Panc1 (cell line): ENCODE measurements around the gene RGCC. TPM values are rescaled to one million over a fixed set of nuclear protein-coding genes. Genes with fewer than 3 reads are reported as not detected.

Experiments
- ATAC-seq: fragments of 200-7000 bp; cut with Tn5 transposase; 2 replicates; pipeline ENCODE4 v1.9.1; 2020; ENCODE audit warnings: mild to moderate bottlenecking, moderate library complexity
- BruUV-seq: library from RNA; stranded (reverse); fragments of 400-500 nt; replicated peaks from 2 replicates; lab custom pipeline; 2021; lab: Mats Ljungman, UMichigan
- CTCF ChIA-PET: fragments of 300-600 bp; sonication (Branson Sonifier 250); formaldehyde crosslinking; loops from one replicate; lab custom pipeline; 2022; ENCODE audit warnings: antibody characterized with exemption; lab: Charles Lee
- POLR2A ChIA-PET: fragments of 300-600 bp; sonication (Branson Sonifier 250); formaldehyde crosslinking; loops from one replicate; lab custom pipeline; 2022; ENCODE audit warnings: antibody characterized with exemption; lab: Charles Lee
- DNase-seq: peaks from one replicate; pipeline ENCODE4 v3.0.0-alpha.2; 2010; ENCODE audit warnings: low read depth, low spot score
- H3K27ac ChIP-seq: 2 replicates; pipeline ENCODE4 v1.5.1; 2011; ENCODE audit warnings: mild to moderate bottlenecking, low read length, inconsistent platforms
- H3K27me3 ChIP-seq: fragments of 200-500 bp; sonication (Bioruptor generic); 2 replicates; pipeline ENCODE4 v1.6.0; 2014; ENCODE audit warnings: low read length, inconsistent platforms; ENCODE audit not compliant: control insufficient read depth, insufficient read depth
- H3K36me3 ChIP-seq: fragments of 200-500 bp; sonication (Bioruptor generic); 2 replicates; pipeline ENCODE4 v1.5.1; 2014; ENCODE audit warnings: inconsistent platforms, mild to moderate bottlenecking, low read length, moderate library complexity; ENCODE audit not compliant: control insufficient read depth, insufficient read depth
- H3K4me1 ChIP-seq: 2 replicates; pipeline ENCODE4 v1.5.1; 2011; ENCODE audit warnings: inconsistent platforms, mild to moderate bottlenecking, low read length, moderate library complexity; ENCODE audit not compliant: control insufficient read depth, insufficient read depth
- H3K4me3 ChIP-seq, 2 experiments: 2 replicates each; pipeline ENCODE4 v1.5.1; 2011 to 2012; ENCODE audit warnings: low read depth in 2 of 2, low read length in 2 of 2, mild to moderate bottlenecking in 2 of 2, inconsistent platforms in 1 of 2, moderate library complexity in 1 of 2
- H3K9me3 ChIP-seq: fragments of 200-500 bp; sonication (Bioruptor generic); 2 replicates; pipeline ENCODE4 v1.5.1; 2014; ENCODE audit warnings: low read depth, mild to moderate bottlenecking, inconsistent platforms, low read length, moderate library complexity; ENCODE audit not compliant: control insufficient read depth, insufficient read depth
- POLR2AphosphoS5 ChIP-seq: IDR thresholded peaks from 2 replicates; pipeline ENCODE4 v1.6.1; 2012; ENCODE audit warnings: mild to moderate bottlenecking, low read depth, low read length, moderate library complexity
- SIN3A ChIP-seq: IDR thresholded peaks from 2 replicates; pipeline ENCODE4 v1.6.1; 2012; ENCODE audit warnings: low read depth, mild to moderate bottlenecking, low read length, moderate library complexity, borderline replicate concordance; ENCODE audit not compliant: insufficient read depth
- TCF7L2 ChIP-seq: IDR thresholded peaks from 2 replicates; pipeline ENCODE4 v1.6.1; 2011; ENCODE audit warnings: mild to moderate bottlenecking, low read depth, low read length, inconsistent platforms
- in situ Hi-C: cut with HindIII; loops from 2 replicates; pipeline ENCODE4 v1.10.0; 2016; ENCODE audit warnings: low sequenced_read_pairs, low pct_unique_long_range_greater_than_20kb
- intact Hi-C: fragments of 100-400 bp; cut with micrococcal nuclease; formaldehyde crosslinking; loops from one replicate; pipeline ENCODE4 v1.10.0; 2022; ENCODE audit not compliant: unreplicated experiment
- total RNA-seq: library from RNA; stranded (reverse); gene quantifications from one replicate; pipeline ENCODE4 v1.2.1, GENCODE V29; 2021; ENCODE audit not compliant: unreplicated experiment
- TF ChIP-seq, protein P1 (sequence below), 2 experiments: IDR thresholded peaks; 2 replicates each; pipeline ENCODE4 v1.6.1; 2011 to 2012; ENCODE audit warnings: low read depth in 2 of 2, control low read depth in 1 of 2, low read length in 1 of 2, mild to moderate bottlenecking in 1 of 2, moderate library complexity in 1 of 2; ENCODE audit not compliant: insufficient read depth in 1 of 2
- TF ChIP-seq, protein P2 (sequence below): fragments of 450-650 bp; IDR thresholded peaks from 2 replicates; pipeline ENCODE4 v1.5.1; 2017; ENCODE audit warnings: mild to moderate bottlenecking

Gene RGCC
- total RNA-seq, 1 experiment from 2014 or later: 6.7 TPM

DNA sequence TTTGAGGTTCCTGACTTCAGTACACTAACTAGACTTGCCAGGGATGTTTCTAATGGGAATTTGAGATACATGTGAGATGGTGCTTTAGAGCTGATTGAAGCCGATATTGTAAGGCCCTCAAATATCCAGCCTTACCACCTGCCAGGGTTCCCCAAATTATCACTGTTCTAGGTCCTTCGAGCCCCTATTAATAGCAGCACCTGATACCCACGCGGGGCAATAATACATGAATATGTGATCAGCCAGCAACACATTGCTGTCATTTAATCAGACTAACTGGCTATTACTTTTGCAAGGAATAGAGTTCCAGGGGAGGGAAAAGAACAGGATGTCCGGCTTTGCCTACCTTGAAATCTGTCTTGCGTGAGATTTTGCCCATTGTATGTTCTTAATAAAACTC, 5.1 kb downstream of the RGCC start:
- no TSS peak for BruUV-seq
- no peaks in the 10 kb centered on the region for H3K36me3 ChIP-seq
- H3K4me3 ChIP-seq: no peak overlapping the region
- no peaks in the 10 kb centered on the region for H3K27me3 ChIP-seq
- intact Hi-C loops: no loop called here
- H3K27ac ChIP-seq: no peak overlapping the region
- ChIA-PET CTCF (no interaction called here), POLR2A (no interaction called here)
- no peaks in the 10 kb centered on the region for H3K9me3 ChIP-seq
- DNase-seq: no peak
- TF ChIP-seq, protein P1, sequence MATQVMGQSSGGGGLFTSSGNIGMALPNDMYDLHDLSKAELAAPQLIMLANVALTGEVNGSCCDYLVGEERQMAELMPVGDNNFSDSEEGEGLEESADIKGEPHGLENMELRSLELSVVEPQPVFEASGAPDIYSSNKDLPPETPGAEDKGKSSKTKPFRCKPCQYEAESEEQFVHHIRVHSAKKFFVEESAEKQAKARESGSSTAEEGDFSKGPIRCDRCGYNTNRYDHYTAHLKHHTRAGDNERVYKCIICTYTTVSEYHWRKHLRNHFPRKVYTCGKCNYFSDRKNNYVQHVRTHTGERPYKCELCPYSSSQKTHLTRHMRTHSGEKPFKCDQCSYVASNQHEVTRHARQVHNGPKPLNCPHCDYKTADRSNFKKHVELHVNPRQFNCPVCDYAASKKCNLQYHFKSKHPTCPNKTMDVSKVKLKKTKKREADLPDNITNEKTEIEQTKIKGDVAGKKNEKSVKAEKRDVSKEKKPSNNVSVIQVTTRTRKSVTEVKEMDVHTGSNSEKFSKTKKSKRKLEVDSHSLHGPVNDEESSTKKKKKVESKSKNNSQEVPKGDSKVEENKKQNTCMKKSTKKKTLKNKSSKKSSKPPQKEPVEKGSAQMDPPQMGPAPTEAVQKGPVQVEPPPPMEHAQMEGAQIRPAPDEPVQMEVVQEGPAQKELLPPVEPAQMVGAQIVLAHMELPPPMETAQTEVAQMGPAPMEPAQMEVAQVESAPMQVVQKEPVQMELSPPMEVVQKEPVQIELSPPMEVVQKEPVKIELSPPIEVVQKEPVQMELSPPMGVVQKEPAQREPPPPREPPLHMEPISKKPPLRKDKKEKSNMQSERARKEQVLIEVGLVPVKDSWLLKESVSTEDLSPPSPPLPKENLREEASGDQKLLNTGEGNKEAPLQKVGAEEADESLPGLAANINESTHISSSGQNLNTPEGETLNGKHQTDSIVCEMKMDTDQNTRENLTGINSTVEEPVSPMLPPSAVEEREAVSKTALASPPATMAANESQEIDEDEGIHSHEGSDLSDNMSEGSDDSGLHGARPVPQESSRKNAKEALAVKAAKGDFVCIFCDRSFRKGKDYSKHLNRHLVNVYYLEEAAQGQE (IDR thresholded peaks at IDR 0.05; ENCODE audit: insufficient read depth in 1 of 2, low read depth in 2 of 2, low read length in 1 of 2): no peak
- TF ChIP-seq, protein P2, sequence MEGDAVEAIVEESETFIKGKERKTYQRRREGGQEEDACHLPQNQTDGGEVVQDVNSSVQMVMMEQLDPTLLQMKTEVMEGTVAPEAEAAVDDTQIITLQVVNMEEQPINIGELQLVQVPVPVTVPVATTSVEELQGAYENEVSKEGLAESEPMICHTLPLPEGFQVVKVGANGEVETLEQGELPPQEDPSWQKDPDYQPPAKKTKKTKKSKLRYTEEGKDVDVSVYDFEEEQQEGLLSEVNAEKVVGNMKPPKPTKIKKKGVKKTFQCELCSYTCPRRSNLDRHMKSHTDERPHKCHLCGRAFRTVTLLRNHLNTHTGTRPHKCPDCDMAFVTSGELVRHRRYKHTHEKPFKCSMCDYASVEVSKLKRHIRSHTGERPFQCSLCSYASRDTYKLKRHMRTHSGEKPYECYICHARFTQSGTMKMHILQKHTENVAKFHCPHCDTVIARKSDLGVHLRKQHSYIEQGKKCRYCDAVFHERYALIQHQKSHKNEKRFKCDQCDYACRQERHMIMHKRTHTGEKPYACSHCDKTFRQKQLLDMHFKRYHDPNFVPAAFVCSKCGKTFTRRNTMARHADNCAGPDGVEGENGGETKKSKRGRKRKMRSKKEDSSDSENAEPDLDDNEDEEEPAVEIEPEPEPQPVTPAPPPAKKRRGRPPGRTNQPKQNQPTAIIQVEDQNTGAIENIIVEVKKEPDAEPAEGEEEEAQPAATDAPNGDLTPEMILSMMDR: no peak
- no peak for TF ChIP-seq TCF7L2
- no peak for TF ChIP-seq POLR2AphosphoS5
- no peak for TF ChIP-seq SIN3A
- no peak for ATAC-seq
- in situ Hi-C loops: no loop called here
- no peaks in the 10 kb centered on the region; the same call in 1 of the 2 replicates for H3K4me1 ChIP-seq

DNA sequence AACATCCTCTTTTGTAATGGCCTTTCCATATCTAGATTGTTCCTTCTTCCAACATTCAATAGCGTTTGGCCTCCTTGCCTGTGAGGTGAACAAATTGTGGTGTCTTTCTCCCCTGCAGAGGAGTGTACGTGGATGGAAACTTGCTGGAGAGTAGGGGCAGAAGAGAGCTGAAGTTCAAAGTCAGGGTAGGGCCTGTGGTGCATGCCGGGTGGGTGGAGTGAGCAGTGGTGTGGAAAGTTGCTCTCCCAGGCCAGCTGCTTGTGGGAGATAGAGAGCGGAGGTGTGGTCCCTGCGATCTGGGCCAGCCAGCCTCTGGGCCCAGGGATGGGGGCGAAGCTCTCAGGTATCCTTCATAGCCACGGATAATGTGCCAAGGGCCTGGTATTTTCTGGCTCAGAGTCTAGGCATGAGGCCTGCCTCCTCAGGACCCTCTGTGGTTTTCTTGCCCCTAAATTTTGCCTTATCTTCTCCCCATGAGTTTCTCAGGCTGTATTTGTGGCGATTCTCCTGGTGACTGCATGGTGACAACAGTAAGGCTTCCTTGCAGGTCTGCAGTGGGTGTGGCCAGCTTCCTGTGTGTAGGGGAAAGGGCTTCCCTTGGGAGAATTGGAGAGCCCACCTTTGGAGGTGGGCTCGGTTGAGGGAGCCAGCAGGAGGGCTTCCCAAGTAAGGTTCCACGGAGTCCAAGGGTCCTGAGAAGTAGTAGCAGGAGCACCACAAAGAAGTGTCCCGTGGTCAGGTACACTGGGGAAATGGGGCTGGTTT, 6.7 kb downstream of the RGCC start:
- Histone ChIP-seq H3K27me3 (no peaks in the 10 kb centered on the region), H3K4me1 (no peaks in the 10 kb centered on the region), H3K27ac (no peak overlapping the region), H3K36me3 (no peaks in the 10 kb centered on the region), H3K4me3 (no peak overlapping the region), H3K9me3 (no peaks in the 10 kb centered on the region)
- CTCF ChIA-PET: no interaction called here
- in situ Hi-C loops (no loop called here), intact Hi-C loops (no loop called here)
- POLR2A ChIA-PET: no interaction called here
- ATAC-seq (no peak), DNase-seq (no peak)
- no TSS peak for BruUV-seq
- TF ChIP-seq TCF7L2 (no peak), POLR2AphosphoS5 (no peak), SIN3A (no peak)
- TF ChIP-seq, protein P2: no peak
- TF ChIP-seq, protein P1 (IDR thresholded peaks at IDR 0.05; ENCODE audit: insufficient read depth in 1 of 2, low read depth in 2 of 2, low read length in 1 of 2): no peak
